Activated CD8-positive, alpha-beta memory T cell treated with anti-CD3 and anti-CD28 coated beads for 24 hours (primary cell): ENCODE results near the gene MXRA8.

Source experiments
- DNase-seq: peaks from one replicate; pipeline ENCODE4 v3.0.0-alpha.2; 2020

Gene MXRA8

DNA sequence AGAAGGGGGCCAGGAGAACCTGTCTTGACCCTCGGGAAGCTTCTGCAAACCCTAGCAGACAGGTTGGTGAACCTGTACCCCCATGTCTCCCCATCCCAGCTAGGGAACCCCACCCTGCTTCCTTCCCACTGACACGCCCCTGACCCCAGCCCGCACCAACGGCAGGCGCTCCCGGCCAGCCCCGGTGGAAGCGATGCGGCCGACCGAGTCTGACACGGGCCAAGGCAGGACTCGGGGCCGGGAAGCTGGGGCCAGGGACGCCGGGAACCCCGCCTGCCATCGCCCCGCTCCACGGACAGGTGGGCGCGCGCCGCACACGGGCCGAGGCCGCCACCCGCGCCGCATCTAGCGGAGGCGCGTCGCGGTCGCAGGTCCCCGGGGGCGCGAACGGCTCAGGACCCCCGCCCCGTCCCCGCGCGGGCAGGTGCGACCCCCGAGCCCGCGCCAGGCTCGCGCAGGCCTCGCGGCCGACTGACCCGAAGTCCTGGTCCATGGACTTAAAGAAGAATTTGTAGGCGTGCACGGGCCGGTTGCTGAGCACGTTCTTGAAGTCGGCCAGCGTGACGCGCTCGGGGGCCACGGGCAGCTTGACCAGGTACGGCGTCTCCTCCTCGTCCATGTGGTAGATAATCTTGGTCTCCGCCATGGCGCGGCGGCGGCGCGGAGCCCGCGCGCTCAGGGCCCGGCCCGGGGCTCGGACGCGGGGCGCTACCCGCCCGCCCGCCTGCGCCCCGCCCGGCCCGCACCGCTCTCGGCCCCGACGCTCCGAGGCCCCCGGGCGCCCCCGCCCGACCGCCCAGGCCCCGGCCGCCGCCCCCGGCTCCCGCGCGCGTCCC lies 9.7 kb downstream of the MXRA8 start:
- peak; percentile 67 for DNase-seq

DNA sequence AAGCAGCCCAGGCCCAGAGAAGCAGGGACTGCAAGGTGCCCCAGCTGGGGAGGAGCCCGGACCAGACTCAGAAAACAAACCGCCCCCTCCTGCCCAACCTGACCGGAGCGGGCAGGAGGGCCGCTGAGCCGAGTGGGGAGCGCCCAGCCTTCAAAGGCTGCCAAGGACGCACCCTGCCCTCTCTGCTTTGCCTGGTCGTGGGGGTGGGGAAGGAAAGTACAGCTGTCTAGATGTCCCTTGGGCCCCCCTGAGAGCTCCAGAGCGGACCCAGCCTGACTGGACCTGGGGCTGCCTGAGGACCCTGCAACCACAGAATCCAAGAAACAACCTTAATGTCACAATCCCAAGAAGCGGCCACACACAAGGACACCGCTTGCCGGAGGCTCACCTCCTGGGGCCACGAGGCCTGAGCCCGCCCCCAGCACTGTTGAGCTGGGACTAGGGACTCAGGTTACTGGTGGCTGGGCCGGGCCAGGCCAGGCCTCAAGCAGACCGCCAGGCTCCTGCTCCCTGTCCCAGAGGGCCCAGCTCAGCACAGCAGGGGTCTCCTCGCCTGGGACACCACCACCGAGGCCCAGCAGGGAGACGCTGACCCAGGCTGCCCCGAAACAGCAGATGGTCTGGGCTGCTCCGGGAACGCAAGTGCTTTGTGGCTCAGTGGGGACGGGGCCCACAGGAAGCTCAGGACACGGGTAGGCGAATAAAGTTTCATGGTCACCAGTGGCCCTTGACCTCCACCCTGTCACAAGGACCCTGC lies 10.5 kb downstream of the MXRA8 start:
- no peak for DNase-seq

DNA sequence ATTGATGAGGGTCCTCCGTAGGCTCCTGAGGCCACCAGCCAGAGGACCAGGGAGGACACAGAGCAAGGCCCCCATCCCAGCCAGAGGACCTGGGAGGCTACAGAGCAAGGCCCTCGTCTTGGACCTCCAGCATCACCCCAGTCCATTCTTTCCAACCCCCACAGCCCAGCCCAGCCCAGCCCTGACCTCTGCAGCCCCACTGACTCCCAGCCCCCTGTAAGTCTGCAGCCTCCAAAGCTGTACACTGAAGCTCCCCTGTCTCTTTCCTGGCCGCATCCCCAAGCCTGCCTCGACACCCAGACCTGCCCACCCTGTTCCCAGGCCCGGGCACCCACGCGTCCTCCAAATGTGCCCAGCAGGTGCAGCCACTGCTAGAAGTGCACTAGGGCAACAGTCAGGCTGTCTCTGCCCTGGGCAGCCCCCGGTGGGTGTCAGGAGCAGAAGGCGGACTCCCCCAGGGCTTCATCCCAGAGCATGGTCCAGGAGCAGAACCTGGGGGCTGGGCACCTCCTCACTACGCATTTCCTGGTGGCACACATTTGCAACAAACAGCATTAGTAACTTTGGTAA lies 11.2 kb downstream of the MXRA8 start:
- DNase-seq = no peak

DNA sequence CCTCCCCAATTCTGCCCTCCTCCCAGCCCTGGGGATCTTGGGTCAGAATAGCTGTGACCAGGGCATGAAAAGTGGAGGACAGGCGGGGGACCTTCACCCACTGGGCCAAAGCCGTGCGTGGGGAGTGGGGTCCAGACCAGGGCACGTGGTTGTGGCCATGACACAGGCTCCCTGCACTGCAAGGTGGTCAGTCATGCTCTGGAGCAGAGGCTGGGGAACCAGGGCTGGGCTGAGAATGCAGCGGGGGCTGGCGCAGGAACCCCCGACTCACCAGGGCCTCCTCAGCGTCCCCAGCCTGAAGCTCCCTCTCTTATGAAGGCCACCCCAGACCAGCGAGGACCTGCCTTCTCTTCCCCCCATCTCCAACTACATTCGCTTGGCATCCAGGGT lies 11.9 kb downstream of the MXRA8 start:
- no peak for DNase-seq

- DNase-seq = no peak
Measured at GRCh38 chr1:1345860-1346500, 12.4 kb downstream of the MXRA8 start.

DNA sequence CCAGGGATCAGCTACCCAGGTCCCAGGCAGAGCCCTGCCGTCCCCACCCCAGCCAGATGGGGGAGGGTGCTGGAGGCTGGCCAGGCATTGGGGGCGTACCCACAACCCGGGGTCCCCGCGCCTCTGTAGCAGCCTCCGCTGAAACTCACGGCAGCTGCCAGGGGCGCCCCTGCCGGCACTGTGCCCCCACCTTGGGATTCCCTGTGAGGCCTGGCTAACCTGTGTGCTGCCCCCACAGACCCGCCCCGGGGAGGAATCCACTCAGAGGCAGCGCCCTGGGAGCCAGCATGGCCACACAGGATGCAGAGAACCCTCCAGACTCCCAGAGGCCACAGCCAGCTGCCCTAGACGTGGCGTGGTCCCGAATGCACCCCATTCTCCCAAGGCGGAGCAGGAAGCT lies 13.0 kb downstream of the MXRA8 start:
- DNase-seq = no peak

DNA sequence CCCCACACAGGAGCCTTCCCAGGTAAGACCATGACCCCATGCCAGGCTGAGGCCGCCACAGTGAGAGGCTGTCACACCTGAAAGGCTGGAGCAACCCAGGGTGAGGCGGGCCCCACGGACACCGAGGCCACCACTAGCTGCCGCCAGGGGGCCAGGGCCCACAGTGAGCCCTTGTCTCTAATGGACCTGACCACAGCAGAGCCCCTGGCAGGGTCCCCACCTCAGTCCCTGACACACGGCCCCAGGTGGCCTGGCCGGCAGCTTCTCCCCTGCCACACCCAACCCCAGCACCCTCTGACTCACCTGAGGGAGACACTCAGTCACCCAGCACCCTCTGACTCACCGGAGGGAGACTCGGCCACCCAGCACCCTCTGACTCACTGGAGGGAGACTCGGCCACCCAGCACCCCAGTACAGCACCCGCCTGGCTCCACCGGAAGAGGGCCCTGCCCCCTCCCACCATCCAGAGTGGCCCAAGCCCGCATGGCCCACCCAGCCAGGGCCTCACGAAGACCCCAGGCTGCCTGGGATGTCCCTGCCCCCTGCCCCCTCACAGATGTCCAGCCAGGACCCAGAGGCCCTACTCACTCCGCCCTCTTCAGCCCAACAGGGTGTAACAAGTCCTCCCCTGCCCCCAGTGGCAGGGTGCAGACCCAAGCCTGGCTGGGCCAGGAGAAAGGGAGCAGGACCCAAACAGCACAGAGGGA lies 13.5 kb downstream of the MXRA8 start:
- peak; percentile 68 for DNase-seq

DNA sequence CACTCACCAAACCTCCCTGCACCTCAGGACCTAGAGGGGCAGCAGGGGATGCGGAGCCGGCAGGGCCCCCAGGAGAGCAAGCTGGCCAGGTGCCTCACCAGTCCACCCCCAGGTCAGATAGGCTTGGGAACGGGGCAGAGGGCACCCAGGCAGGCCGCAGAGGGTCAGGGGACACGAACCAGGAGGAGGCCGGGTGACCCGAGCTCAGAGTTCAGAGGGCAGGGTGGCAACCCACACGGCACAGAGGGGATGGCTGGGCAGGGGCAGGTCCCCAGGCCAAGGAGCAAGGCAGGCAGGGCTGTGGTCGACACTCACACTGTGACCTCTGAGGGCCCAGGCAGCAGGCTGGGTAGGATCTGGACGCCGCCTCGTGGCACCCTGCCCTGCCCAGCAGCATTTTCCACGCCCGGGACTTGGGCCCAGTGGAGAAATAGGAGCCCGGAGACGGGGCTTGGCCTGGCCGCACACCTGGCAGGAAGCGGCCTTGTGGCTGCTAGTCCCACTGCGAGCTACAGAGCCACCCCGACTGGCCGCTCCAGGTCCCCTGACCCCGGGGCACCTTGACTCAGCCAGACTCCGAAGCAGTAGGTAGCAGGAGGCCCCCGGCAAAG lies 14.4 kb downstream of the MXRA8 start:
- DNase-seq = no peak

- no peak for DNase-seq
Measured at GRCh38 chr1:1342584-1343115, 15.7 kb downstream of the MXRA8 start.

DNA sequence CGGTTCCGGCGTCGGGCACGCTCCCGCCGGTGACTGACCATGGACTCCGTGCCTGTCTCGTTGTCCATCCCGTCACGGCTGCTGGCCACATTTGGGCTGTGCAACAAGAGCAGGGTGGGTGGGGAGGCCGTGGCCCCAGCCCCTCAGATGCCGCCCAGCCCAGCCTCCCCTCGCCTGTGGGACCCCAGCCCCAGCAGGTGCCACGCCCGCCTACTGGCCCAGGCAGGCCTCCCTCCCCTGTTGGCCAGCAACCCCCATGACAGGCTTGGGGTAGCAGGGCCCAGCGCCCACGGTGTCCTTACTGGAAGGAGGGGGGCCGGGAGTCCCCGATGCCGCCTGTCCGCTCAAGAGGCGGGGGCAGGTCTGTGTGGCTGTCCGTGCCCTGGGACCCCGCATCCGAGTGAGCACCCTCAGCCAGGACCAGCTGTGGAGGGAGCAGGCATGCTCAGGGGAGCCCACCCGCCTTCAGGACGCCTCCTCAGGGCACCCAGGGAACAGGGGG lies 16.2 kb downstream of the MXRA8 start:
- no peak for DNase-seq

DNA sequence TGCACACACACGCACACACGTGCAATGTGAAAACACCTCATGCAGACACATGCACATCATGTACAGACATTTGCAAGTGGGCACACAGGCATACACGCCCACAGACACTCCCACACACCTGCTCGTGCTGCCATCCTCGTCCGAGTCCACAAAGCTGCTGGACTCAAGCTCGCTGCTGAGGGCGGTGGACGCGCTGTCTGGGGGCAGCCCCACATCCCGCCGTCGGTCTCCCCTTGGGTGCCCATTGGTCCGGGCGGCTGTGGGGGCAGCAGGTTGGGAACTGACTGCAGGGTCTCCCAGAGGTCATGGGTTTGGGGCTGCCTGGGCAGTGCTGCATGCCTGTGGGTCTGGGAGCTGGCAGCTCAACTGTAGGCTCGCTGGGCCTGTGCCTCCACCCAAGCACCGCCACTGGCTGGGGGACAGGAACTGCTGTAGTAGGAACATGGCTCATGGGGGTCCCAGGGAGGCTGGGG lies 16.8 kb downstream of the MXRA8 start:
- DNase-seq = no peak

GRCh38 chr1:1340791-1341548 lies 17.4 kb downstream of the MXRA8 start:
- DNase-seq = no peak

DNA sequence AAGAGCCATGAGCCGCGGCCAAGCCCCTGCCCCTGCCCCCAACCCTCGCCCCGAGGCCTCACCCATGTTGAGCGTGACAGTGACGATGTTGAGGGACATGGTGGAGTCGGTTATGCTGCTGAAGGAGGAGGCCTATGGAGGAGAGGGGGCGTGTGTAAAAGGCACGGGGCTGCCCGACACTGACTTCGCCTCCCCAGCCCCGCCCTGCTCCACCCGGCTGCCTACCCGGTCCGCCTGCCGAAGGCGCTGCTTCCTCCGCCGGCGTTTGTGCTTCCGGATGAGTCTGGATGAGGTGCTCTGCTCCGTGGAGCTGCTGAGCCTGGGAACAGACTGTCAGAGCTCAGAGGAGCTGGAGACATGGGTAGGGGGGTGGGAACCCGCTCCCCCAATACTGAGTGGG lies 18.2 kb downstream of the MXRA8 start:
- DNase-seq = no peak

DNA sequence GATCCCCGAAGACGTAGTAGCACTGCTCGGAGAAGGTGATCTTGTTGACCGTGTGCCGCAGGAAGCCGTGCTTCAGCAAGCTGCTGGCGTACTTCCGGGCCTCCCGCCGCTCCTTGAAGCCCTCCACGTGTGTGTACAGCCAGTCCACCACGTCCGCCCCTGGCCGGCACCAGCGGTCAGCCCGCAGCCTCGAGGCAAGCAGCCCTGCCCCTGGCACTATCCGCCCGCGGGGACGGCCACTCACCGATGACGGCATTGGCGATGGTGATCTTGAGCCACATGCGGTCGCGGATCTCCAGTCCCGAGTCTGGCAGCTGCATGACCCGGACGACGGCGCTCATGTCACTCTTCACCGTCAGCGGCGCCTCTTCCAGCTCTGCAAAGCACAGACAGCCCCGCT lies 20.1 kb downstream of the MXRA8 start:
- DNase-seq = no peak

GRCh38 chr1:1337793-1338147 lies 20.6 kb downstream of the MXRA8 start:
- peak; percentile 73 for DNase-seq

DNA sequence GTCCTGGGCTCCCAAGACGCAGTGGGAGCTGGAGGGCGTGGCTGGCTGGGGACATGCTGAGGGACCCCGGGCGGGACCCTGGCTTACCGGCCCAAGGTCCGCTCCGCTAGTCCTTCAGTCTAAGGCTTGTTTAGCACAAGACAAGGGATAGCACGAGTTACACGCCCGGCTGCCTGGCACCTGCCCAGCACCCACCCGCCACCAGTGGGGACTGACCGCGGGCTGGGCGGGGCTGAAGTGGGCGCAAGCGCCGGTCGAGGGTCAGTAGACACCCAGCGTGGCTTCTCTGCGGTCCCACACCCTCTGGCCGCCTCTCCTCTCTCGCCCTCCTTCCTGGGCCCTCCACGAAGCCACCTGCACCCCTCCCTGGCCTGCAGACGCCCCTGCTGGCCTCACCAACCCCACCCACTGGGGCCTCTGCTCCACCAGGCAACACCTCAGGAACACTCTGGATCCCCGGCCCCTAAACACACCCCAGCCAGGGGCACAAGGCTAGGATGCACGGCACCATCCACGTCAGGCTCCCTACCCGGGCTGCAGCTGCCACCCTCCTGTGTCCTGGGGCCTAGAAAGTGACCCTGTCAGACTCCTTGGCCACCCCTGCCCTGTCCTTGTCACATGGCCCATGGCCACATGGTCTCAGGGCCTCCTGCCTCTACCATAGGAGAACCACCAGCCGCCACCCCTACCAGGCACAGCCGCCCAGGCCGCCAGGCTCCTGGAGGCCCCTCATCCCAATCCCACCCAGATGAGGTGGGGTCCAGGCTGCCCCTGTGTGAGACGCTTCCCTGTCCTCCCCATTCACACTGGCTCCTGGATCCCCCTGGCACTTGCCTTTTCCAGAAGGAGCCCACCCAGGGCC lies 21.2 kb downstream of the MXRA8 start:
- DNase-seq = no peak

DNA sequence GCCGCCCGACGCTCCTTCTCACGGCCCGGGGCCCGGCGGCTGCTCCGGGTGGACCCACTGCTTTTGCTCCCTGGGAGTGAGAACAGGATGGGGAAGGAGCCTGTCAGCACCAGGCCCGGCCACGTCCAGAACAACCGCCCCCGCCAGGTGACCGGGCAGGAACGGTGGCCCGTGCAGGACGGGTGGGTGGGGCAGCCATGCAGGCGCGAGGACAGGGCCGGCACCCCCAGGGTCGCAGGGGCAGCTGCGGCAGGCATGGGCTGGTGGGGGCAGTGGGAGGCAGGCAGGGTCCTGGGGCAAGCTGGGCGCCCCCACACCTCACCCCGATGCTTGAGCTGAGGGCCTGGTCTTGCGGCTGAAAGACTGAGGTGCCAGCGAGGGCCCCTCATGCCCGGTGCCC lies 21.9 kb downstream of the MXRA8 start:
- no peak for DNase-seq

- no peak for DNase-seq
Measured at GRCh38 chr1:1335792-1336248, 22.5 kb downstream of the MXRA8 start.

DNA sequence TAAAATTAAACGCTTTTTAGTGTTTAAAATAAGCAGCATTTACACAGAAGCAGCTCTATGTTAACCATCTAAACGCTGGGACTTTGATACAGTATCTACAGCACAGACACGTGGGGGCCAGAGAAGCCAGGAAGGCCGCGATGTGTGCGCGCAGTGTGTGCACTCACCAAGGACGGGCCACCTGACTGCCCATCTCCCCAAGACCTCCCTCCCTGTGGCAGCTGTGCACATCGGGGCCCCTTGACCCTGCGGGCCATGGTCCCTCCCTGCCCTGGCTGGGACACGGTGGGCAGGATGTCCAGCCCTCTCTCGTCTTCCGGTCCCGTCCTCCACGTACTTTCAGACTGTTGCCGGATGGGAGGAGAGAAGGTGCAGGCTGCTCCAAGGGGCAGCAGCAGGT lies 23.1 kb downstream of the MXRA8 start:
- DNase-seq = no peak

- DNase-seq = no peak
Measured at GRCh38 chr1:1334835-1335234, 23.5 kb downstream of the MXRA8 start.
